HG02970 (cell line): ENCODE data around the gene EEF1G.
"Not testable (repeated sequence)": the region's sequence is repeated elsewhere in the genome, so short reads cannot be mapped to it uniquely, and the experiment has no call there.

ENCODE experiments used
- ATAC-seq: cut with Tn5 transposase; IDR thresholded peaks from one replicate; pipeline ENCODE4 v1.9.1; 2021; ENCODE audit warnings: mild to moderate bottlenecking, moderate library complexity, moderate number of reproducible peaks; ENCODE audit not compliant: unreplicated experiment, low FRiP score

The EEF1G gene

DNA sequence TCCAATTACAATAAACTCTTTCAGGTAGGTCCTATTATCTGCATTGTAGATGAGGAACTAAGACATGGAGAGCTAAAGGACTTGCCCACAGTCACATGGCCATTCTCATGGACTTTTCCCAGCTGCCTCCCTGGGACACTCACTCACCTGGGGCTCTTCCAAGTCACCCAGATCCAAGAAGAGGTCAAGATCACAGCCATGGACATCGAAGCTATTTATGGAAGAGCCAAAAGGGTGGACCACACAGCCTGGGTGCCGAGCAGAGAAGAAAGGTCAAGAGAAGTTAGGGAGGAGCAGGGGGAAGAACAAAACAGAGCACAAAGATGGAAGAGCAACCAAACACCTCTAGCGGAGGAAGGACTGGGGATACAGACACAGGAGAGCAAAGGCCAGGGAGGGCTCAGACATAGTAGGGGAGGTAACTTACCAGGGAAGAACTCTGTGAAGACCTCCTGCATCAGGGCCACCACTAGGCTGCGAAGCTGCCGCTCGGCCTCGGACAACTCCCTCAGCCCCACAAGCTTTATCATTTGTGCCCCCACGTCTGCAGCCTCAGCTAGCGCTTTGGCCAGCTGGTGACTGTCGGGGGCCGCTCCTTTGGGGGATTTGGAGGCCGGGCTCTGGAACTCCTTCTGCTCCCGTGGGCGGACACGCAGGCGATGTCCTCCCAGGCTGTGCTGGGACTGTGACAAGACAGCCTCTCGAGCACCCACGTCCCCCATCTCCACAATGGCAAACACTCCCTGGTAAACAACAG lies 7.4 kb upstream of the EEF1G start:
- no peak for ATAC-seq

DNA sequence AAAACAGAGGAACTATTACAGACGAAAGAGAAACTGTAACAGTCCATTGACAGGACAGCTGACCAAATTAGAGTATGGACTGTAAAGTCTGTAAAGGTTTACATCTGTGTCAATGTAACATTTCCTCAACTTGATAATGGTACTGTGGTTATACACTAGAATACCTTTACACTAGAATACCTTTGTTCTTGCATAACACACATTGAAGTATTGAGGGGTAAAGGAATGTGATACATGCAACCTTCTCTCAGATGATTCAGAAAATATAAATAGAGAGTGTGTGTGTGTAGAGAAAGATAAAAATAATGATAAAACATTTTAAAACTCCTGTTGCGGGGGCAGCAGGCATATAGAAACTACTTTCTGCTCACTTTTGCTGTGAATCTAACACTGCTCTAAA lies 5.6 kb upstream of the EEF1G start:
- no peak for ATAC-seq

DNA sequence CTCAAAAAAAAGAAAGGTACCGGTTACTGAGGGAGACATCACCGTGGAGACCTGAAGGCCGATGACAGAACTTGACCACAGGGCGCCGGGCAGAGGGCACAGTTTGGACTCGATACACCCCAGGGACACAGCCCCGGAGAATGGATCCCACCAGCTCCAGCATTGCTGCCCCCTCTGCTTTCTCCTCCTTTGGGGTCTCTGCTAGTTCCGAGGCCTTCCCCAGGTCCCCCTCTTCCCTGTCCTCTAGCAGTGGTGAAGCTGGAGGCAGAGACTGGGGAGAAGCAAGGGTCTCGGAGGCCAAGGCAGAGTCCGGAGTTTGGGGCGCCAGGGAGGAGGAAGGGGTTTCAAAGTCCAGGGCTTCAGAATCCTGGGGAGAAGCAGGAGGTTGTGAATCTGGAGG lies 4.8 kb upstream of the EEF1G start:
- ATAC-seq: no peak

DNA sequence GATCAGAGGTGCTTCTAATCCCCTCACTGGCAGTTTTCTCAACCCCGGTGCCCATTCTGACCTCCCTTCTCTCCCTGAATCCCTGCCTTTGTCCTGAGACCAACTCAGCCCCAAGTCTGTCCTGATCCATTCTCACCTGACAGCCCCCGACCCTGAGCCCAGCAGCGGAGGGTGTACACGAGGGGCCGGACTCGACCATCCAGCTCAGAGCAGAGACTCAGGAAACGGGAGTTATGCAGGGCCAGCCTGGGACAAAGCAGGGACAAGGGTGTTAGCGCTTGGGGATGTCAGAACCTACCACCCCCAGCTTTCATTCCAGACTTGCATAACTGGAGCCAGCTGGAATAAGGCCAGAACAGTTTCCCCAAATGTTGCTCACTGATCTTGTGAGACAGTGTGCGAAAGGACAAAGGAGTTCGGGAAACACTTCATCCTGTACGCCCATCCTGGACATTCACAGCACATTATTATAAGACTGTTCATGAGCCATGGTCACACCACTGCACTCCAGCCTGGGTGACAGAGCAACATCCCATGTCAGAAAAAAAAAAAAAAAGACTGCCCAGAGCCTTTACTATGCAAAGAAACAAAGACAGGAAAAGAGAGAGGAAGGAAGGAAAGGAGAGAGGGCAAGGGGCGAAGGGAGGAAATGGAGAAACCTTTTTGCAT lies 3.5 kb upstream of the EEF1G start:
- no peak for ATAC-seq

DNA sequence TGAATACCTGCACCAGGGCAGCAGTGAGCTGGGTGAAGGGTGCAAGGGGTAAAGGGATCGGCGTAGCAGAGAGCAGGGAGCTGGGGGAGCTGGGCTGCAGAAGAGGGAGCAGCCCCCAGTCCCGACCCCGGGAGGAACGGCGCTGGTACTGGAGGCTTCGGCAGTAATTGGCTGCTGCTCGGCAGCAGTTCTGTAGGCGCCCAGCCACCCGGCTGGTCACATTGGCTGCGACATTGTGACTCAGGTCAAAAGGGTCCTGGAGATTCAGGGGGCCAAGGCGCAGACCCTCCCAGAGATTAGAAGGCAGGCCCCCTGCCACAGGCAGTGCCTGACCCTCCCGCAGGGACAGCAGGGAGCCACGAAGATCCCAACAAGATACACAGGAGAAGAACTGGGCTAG lies 2.1 kb upstream of the EEF1G start:
- no peak for ATAC-seq

DNA sequence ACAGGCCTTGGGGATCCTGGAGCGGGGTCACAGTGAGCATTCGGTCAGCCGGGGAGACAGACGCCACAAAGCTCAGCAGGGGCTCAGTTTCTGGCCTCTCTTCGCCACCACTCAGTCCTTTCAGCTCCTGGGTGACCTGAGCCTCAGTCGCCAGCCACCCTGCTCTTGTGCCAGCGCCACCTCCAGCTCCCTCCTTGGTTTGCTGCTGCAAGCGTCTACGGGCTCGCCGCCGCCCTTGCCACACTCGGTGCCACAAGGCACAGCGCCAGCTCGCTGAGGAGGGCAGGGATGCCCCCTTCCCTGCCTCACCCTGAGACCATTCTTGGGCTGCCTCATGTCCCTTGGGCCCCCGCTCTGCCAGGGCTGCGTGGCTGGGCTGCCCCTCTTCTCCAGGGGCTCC lies 1.5 kb upstream of the EEF1G start:
- ATAC-seq: no peak

DNA sequence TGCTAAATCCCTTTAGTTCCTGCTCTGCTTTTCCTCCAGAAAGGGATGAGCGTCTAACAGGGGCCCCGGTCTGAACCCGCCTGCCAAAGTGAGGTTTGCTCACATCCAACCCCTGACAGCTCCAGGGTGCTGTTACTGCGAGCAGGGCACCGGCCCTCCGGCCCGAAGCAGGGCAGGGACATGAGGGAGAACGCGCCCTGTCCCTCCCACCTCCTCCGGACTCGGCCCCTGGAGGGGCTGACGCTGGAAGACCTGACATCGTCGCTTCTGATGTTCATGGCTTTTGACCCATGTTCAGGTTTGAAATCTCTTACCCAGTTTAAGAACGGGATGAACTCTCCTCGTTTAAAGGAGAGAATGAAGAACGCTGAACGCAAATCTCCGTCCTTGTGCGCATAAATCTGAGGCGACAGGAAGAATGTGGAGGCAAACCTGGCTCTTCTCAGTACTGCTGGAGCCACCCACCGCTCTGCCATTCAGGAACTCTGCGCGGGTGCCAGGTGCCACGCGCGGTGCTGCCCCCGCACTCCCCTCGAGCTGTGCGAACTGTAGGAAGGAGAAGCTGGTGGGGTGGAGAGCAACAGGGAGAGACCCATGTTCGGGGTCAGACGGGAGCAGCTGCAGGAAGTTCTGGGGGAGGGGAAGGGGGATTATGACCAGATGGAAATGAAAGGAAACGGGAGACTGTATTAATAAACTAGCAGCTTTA lies 826 bp upstream of the EEF1G start:
- peak; percentile 6 for ATAC-seq

DNA sequence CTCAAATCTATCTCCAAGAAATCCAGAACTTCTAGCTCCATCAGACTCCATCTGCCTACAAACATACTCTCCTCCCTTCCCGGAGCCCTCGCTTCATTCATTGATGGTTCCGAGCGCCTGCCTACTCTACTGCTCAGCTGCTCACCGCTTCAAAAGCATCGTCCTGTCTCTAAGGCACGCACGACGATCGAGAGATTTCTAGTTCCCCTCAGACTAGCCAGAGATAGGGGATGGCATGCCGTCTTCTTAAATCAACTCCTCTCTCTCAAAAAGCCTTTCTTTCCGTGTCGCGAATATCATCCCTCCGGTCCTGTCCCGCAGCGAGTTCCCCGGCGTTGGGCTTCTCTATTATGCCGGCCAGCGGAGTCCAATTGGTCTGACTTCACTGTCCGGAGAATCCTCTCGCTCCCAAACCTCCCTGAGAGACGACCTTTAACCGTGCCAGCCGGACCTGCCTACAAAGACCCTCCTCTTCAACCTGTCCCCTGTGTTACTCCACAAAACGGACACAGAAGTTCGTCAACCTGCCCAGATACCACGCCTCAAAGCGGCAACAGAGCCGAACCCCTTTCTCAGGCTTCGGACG lies 592 bp downstream of the EEF1G start:
- ATAC-seq: no peak

DNA sequence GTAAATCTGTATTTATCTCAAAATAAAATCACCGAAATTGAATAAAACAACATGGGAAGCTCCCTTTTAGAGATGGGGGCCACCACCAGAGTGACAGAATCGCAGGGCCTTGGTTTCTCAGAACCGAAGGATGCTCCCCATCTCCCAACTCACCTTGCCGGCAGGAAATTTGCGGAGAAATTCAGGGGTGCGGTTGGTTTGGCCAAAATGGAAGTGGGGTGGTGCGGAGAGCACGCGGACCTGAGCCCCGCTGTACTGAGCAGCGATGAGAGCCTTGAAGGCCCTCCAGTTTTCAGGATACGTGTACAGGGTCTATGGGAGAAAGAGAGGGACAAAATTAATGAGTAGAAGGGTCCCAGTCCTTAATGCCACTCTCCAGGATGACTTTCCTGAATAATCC lies 1.3 kb downstream of the EEF1G start:
- no peak for ATAC-seq

DNA sequence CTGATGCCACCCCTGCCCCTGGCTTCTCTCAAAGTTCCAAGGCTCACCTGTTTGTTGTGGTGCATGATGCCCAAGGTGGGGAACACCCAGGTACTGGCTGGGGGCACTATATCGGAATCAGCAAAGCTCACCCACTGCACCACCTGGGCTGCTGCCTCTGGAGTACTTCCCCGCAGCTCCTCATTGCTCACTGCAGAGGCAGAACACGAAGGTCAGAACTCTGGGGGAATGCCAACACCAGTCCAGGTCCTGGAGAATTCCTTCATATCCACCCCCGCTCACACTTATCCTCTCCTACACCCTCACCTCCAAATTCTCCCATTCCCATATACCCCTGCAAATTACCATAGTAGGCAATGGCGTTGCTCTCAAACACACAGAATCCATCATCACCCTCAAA lies 2.2 kb downstream of the EEF1G start:
- ATAC-seq: not testable (repeated sequence)

DNA sequence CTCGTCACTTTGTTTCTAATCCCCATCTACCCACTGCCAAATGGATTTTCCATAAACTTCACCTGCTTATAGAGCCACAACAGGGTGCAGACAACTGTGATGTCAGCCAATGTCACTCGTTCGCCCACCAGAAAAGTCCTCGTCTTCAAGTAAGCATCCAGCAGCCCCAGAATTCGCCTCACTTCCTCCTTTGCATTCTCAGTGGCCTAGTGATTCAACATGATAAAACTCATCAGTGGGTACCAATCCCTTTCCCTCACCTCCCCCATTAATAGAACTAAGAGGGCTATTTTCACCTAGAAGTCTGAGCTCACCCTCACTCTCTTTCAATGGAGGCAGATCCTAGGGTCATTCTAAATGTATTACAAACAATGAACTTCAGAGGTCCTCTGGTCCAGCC lies 2.8 kb downstream of the EEF1G start:
- ATAC-seq: not testable (repeated sequence)

DNA sequence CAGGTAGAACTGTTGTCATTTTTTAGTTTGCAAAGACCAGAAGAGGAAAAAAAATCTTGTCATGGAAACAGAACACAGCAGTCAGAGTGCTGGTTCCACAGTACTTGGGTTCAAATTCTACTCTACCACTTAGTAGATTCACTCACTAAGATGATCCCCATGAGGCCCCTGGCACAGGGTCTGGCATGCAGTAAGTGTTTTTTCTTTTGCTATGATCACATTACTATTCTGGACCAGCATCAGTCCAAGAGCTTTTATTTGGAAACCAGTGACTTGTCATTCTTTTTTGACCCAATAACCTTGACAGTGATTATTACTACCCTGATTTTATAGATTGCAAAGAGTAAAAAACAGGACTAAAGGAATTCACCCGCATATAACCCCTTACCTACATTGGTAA lies 4.1 kb downstream of the EEF1G start:
- ATAC-seq: no peak

DNA sequence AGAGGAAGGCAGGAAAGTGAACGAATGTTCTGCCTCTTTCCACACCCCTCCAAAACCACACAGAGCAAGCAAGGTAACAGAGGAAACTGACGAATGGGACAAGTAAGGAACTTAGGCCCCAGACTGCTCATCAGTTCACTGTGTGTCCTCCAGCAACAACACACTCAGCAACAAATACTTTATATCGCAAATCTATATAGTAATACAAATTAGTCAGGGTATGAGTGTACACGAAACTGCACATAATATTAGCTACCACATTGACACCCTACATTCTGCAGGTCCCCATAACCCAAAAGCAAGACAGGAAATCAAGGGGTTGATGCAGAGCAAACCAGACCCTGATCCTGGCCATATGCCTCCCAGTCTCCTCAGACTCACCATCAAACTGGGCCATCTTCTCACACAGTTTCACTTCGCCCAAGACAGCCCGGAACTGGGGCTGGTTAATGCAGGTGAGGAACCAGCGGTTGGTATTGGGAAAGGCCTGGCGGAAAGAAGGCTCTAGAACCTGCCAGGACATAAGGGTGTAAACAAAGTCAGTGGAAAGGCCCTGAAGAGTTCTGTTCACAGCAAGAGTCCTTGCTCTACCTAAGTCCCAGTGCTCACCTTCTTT lies 6.6 kb downstream of the EEF1G start:
- ATAC-seq: no peak

DNA sequence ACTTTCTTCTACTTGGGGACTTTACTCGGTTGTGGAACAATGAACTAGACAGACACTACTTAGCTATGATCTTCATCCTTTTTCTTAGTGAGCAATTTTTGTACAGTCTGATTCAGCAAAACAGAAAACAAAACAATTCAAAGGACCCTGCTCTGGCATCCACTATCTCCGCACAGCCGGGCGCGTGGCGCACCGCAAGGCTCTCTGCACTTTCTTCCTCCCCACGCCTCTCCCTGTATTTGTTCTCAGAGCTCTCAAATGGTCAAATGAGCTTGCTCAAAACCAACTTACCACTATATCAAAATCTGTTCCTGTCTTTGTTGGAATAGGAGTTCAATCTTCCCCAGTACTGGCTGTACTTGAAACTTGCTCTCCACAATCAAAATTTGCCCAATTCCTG lies 7.4 kb downstream of the EEF1G start:
- no peak for ATAC-seq

DNA sequence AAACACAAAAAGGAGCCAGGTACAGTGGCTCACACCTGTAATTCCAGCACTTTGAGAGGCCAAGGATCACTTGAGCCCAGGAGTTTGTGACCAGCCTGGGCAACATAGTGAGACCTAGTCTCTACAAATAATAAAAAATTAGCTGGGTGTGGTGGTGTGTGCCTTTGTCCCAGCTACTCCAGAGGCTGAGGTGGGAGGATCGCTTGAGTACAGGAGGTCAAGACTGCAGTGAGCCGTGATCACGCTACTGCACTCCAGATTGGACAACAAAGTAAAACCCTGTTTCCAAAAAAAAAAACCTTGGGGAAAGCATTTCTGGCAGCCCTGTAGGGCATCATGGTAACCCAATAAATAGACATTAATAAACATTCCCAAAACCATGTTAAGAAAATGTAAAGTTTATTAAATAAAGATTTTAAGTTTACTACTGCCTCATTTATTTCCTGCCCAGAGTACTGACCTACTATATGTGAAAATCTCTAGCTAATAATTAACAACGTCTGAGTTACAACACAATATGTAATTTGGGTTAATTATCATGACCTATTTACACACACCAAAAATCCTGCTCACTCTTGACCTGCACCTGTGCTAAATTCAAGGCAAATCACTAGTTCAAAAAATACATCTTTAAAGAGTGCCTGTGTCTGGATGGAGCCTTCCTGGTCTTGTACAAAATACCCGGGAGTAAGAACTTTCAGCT lies 8.4 kb downstream of the EEF1G start:
- ATAC-seq: no peak

DNA sequence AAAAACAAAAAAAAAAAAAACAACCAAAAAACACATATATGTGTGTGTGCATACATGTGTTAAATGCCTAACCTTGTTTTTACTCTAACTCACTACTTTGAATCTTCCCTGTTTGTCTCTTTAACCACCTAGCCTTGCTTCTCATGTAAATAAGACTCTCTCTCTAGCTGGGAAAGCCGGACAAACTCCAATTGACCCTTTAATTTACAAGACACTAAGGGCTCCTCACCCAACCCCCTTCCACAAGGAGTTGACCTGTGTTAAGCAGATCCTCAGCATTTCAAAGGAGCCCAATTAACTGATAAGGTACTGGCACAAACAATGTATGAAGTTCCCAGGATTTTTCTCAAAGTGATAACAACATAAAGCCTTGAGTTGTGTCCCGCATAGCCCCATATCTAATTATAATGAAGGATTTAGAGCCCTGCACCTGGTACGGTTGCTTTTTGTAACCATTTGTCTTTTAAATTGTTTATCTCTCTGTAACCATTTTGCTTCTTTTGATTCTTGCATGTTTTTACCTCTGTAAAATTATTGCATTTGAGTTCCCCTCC lies 11.9 kb downstream of the EEF1G start:
- ATAC-seq: not testable (repeated sequence)

DNA sequence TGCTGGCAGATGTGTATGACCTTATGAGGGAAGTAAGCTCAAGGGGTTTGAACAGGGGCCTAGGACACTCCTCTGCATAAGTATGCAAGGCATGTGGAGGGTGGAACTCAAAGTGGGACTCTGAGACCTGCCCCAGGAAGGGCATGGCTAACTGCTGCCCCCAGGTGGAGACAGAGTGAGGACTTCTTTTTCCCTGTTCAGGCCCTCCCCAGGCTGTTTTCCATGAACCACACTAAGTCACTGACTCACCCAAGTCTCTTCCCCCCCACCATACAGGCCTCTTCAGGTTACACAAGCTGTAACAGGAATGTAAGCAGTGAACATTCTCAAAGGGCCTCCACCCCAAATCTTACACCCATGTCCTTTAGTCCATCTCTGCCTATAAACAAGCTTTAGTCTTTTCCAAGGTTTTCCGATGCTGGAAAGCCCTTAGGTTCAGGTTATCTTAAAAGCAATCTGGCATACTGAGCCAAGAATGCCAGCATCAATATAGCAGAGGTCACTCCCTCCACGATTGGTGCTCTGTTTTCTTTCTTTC lies 13.1 kb downstream of the EEF1G start:
- ATAC-seq: no peak

DNA sequence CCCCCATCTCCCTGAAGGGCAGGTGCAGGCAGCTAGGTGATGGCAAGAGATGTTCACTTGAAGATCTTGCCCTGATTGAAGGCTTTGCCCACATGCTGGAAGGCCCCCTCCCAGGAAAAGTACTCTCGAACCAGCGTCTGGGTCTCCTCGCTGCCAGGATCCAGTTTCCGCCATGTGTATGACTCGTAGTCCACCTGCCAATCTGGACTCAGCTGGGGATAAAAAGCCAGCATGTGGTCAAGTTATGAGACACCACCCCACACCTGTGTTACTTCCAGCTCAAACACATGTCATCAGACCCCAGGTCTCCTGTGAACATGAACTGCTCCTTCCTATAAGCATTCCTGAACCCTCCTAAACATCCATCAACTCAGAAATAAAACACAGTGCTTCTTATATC lies 14.1 kb downstream of the EEF1G start:
- ATAC-seq: not testable (repeated sequence)

DNA sequence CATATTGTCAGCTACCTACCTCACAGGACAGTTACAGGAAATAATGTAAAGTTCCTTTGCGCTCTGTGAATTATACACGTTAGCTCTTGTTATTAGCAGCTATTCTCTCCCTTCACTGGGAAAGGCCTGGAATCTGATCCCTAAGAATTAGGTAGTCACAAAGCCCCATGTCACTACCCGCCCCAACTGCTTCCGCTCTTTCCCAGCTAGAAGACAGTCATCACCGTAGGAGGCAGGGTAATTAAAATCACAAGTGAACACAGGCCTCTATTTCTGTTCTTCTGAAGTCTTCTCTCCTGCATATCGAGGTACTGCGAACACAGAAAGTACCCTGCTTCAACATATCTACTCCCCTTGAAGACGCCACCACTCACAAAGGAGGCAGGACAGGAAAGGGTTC lies 14.5 kb downstream of the EEF1G start:
- ATAC-seq: no peak

DNA sequence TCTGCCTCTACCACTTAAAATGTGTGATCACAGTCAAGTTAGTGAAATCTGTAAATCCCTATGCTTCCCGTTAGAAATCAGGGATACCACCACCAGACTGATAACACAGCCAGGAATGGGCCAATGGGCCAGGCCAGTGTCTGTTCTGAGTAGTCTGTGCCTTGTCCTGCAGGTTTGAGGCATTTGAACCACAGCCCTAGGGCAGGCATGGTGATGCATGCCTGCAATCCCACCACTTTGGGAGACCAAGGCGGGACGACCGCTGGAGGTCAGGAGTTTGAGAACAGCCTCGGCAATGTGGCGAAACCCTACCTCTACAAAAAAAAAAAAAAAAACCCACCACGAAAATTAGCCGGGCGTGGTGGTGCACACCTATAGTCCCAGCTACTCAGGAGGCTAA lies 15.0 kb downstream of the EEF1G start:
- no peak for ATAC-seq
